Epithelial cell of esophagus (primary cell): Measurements from ENCODE around the gene APBA1.

Experiments used
- DNase-seq: peaks from one replicate; pipeline ENCODE4 v3.0.0; 2010; ENCODE audit warnings: low read depth
- H3K4me3 ChIP-seq: 2 replicates; pipeline ENCODE4 v1.5.1; 2011; ENCODE audit warnings: mild to moderate bottlenecking, low read length, control low read depth
- CTCF ChIP-seq: IDR thresholded peaks from 2 replicates; pipeline ENCODE4 v1.5.1; 2011; ENCODE audit warnings: low read depth, mild to moderate bottlenecking, low read length, control low read depth, inconsistent platforms; ENCODE audit not compliant: insufficient read depth; ENCODE audit errors: missing control alignments

Gene APBA1

GRCh38 chr9:69500896-69501295 lies 171.3 kb downstream of the APBA1 start:
- no peak overlapping the region for H3K4me3 ChIP-seq
- no peak for TF ChIP-seq CTCF
- no peak for DNase-seq

GRCh38 chr9:69499959-69500358 lies 172.2 kb downstream of the APBA1 start:
- no peak overlapping the region for H3K4me3 ChIP-seq
- no peak for DNase-seq
- no peak for TF ChIP-seq CTCF

GRCh38 chr9:69499407-69499806 lies 172.8 kb downstream of the APBA1 start:
- TF ChIP-seq CTCF = no peak
- no peak overlapping the region for H3K4me3 ChIP-seq
- no peak for DNase-seq

- TF ChIP-seq CTCF = no peak
- no peak for DNase-seq
- H3K4me3 ChIP-seq = no peak overlapping the region
Observed at GRCh38 chr9:69498470-69498869, 173.7 kb downstream of the APBA1 start.

GRCh38 chr9:69497816-69498215 lies 174.4 kb downstream of the APBA1 start:
- DNase-seq = no peak
- TF ChIP-seq CTCF = no peak
- H3K4me3 ChIP-seq = no peak overlapping the region

- no peak overlapping the region for H3K4me3 ChIP-seq
- no peak for DNase-seq
- TF ChIP-seq CTCF = no peak
Observed at GRCh38 chr9:69496846-69497450, 175.2 kb downstream of the APBA1 start.

- TF ChIP-seq CTCF = no peak
- no peak for DNase-seq
- no peak overlapping the region for H3K4me3 ChIP-seq
Observed at GRCh38 chr9:69495296-69495695, 176.9 kb downstream of the APBA1 start.
